ENCODE measurements around the gene KCNH4.
A peak's percentile ranks its signal among the peaks of the same experiment; 100 is the strongest.

The KCNH4 gene

DNA sequence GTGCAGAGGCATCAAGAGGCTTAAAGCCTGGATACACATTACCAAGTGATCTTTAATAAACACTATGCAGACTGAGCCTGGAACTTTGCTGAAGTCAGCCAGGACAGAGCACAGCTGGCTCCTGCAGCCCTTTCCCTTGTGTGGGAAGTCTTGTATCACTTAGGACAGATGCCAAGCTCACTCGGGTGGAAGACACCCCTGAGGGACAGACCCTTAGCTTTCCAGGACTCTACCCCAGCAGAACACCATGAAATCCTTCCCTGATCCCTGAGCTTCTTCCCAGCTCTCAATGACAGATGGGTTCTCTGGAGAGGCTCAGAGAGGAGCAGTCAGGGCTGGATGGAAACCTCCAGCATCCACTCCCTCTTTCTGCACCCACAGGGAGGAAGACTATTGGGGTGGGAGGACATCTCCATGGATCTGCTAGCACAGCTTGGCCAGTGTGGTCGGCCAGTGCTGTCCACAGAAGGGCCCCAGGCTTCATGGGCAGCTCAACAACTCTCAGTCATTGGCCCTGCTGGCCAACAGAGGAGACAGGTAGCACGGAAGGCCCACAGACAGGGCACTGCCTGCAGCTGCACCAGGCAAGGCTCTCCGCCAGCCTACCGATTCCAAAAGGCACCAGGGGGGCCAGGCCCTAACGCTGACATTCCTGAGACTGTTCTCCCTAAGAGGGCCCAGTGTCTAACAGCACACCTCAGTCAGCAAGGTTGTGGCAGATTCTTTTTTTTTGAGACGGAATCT is 42.0 kb downstream of the KCNH4 start:
- no peak for TF ChIP-seq POLR2A (IDR thresholded peaks at IDR 0.05; ENCODE audit: low read depth, low read length)
- TF ChIP-seq POU2F2 (IDR thresholded peaks at IDR 0.05; ENCODE audit: low read depth, low read length), result no peak
- no peak for TF ChIP-seq TAF1 (IDR thresholded peaks at IDR 0.05; ENCODE audit: low read depth, low read length)
- TF ChIP-seq POLR2AphosphoS5 (IDR thresholded peaks at IDR 0.05; ENCODE audit: low read depth, low read length), result no peak
- no peak for DNase-seq (ENCODE audit: insufficient read length, low spot score)
- FAIRE-seq, result no peak

DNA sequence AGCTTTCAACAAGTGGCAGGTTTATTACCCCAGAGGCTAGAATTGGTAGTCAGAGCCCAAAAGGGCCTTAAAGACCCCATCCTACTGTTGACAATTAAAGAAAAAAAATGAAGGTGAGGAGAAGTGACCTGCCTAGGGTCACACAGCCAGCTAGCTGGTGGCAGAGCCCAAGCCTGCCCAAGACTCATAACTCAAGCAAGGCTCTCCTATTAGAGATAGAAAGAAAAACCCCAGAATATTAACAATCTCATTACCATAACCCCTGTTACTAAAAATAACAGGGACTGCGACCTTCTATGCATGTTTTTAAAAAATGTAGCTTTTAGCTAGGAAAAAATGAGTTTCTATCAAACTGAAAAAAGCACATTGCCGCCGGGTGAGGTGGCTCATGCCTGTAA is 44.3 kb downstream of the KCNH4 start:
- FAIRE-seq (no peak), DNase-seq (ENCODE audit: insufficient read length, low spot score) (no peak)
- TF ChIP-seq POLR2AphosphoS5 (IDR thresholded peaks at IDR 0.05; ENCODE audit: low read depth, low read length) (no peak), POLR2A (IDR thresholded peaks at IDR 0.05; ENCODE audit: low read depth, low read length) (no peak), PAX5 (IDR thresholded peaks at IDR 0.05; ENCODE audit: insufficient read depth, low read length, severe bottlenecking) (no peak), SPI1 (IDR thresholded peaks at IDR 0.05; ENCODE audit: low read depth, low read length) (no peak), TAF1 (IDR thresholded peaks at IDR 0.05; ENCODE audit: low read depth, low read length) (no peak), POU2F2 (IDR thresholded peaks at IDR 0.05; ENCODE audit: low read depth, low read length) (no peak)

DNA sequence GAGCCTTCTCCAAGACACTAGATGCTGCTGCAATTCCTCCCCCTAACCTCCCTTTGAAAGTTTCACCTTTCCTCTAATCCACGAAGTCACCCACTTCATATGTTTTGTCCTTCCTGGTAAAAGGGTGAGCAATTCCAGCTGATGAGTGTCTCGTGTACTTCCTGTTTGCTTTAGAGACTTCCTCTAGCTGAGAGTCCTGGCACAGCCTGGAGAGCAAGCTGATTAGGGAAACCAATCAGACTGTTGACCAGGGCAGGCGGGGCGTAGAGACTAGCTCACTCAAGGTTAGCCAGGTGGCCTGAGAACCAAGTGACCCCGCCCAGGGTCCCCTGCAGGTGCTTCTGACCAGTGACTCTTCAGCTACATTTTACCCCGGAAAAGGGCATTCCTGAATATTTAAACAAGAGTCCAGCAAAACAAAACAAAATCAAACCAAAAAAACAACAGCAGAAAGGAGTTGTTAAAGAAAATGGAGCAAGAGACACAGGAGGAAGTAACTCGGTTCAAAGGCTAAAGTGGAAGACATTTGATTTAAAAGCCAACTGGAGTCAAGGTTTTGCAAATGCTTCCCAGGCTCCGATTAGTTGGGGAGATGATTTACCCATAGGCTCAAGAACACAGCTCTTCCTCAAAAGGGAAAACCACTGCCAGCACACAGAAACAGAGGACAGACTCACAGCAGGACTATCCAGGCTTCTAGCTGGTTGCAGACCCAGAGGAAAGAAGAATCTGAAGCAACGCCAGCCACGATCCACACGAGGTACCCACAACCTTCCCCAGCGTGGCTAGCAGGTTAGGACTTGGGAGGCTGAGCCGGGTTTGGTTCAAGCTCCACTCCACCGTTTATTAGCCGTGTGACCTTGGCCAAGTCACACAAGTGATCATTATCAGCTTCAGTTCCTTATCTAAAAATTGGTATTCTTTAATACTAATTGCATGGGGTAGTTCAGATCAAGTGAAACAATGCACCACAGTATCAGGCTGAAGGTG is 45.0 kb downstream of the KCNH4 start:
- FAIRE-seq (peak; percentile 80), DNase-seq (ENCODE audit: insufficient read length, low spot score) (no peak)
- no peak for TF ChIP-seq POU2F2 (IDR thresholded peaks at IDR 0.05; ENCODE audit: low read depth, low read length)
- TF ChIP-seq PAX5 (IDR thresholded peaks at IDR 0.05; ENCODE audit: insufficient read depth, low read length, severe bottlenecking), result no peak
- TF ChIP-seq POLR2A (IDR thresholded peaks at IDR 0.05; ENCODE audit: low read depth, low read length), result no peak
- TF ChIP-seq POLR2AphosphoS5 (IDR thresholded peaks at IDR 0.05; ENCODE audit: low read depth, low read length), result no peak
- TF ChIP-seq TAF1 (IDR thresholded peaks at IDR 0.05; ENCODE audit: low read depth, low read length), result no peak
- no peak for TF ChIP-seq SPI1 (IDR thresholded peaks at IDR 0.05; ENCODE audit: low read depth, low read length)

DNA sequence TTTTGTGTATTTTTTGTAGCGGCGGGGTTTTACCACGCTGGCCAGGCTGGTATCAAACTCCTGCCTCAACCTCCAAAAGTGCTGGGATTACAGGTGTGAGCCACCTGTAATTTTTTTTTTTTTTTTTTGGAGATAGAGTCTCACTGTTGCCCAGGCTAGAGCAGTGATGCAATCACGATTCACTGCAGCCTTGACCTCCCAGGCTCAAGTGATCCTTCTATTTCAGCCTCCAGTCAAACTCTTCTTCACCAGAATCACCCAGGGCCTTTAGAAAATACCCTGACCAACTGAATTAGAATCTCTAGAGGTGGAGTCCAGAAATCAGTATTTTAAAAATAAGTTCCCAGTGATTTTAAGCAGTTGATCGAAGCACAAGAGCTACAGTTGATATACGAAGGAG is 45.8 kb downstream of the KCNH4 start:
- no peak for DNase-seq (ENCODE audit: insufficient read length, low spot score)
- TF ChIP-seq POLR2AphosphoS5 (IDR thresholded peaks at IDR 0.05; ENCODE audit: low read depth, low read length), result no peak
- no peak for FAIRE-seq

DNA sequence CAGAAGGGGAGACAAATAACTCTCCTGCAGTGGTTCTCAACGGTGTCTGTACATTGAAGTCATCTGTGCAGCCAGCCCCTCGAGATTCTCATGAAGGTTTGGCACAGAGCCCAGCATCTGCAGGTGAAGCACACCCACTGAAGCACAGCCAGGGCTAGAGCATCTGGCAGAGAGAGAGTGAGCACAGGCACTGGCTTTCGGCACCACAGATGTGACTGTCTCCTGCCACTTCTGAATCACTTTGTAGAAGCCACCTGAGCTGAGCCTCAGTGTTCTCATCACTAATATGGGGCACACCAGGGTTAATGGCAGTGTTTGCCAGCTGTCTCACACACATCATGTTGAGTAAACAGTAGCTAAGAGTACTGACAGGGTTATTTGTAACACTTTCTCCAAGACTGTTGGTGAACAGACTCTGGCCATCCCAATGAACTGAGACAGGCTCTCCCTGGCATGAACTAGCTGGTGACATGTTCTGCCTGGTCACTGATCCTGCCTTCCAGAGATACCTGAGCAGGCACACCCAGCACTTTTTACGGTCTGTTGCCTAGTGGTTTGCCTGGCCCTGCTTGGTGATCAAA is 47.4 kb downstream of the KCNH4 start:
- no peak for DNase-seq (ENCODE audit: insufficient read length, low spot score)
- TF ChIP-seq POLR2AphosphoS5 (IDR thresholded peaks at IDR 0.05; ENCODE audit: low read depth, low read length) (no peak), PAX5 (IDR thresholded peaks at IDR 0.05; ENCODE audit: insufficient read depth, low read length, severe bottlenecking) (no peak), POU2F2 (IDR thresholded peaks at IDR 0.05; ENCODE audit: low read depth, low read length) (no peak), SPI1 (IDR thresholded peaks at IDR 0.05; ENCODE audit: low read depth, low read length) (no peak), TAF1 (IDR thresholded peaks at IDR 0.05; ENCODE audit: low read depth, low read length) (no peak), POLR2A (IDR thresholded peaks at IDR 0.05; ENCODE audit: low read depth, low read length) (no peak)
- FAIRE-seq, result peak; percentile 90

DNA sequence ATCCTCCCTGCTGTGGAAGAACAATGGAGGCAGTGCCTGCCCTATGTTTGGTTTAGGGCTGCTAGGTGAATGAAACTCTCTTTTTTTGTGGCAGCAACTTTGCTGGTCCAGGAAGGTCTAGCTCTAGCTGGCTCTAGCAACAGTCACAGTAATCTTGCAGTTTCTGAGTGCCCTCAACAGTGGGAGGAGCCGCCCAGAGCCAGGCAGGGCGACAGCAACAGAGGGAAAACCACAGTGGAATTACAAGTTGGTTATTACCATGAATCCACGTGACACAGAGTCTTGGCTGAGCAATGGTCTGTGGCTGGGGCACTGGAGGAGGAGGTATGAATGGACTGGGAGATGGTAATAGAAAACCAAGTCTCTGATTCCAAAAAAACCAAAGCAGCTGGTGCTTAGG is 48.0 kb downstream of the KCNH4 start:
- DNase-seq (ENCODE audit: insufficient read length, low spot score) (no peak), FAIRE-seq (peak; percentile 41)
- TF ChIP-seq PAX5 (IDR thresholded peaks at IDR 0.05; ENCODE audit: insufficient read depth, low read length, severe bottlenecking), result no peak
- TF ChIP-seq POLR2AphosphoS5 (IDR thresholded peaks at IDR 0.05; ENCODE audit: low read depth, low read length), result no peak
- no peak for TF ChIP-seq POU2F2 (IDR thresholded peaks at IDR 0.05; ENCODE audit: low read depth, low read length)

DNA sequence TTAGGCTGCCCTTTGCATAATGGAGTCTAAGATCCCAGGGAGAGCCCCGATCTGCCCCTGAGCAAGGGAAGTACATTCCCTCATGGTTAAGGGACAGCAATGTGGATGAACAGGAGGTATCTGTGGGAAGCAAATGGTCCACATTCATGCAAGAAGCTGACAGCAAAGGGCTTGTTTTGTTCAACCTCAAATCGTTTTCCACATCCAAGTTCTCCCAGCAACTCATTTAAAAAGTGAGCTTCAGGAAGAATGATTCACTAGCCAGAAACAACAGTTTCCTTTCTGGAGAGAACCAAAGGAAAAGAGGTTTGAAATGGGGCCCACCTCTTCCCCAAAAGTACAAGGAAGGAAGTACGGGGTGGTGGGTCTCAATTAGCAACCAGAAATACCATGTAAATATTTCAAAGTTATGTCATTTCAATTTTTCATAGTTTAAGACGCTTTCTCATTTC is 48.9 kb downstream of the KCNH4 start:
- TF ChIP-seq POLR2A (IDR thresholded peaks at IDR 0.05; ENCODE audit: low read depth, low read length) (no peak), PAX5 (IDR thresholded peaks at IDR 0.05; ENCODE audit: insufficient read depth, low read length, severe bottlenecking) (no peak), POU2F2 (IDR thresholded peaks at IDR 0.05; ENCODE audit: low read depth, low read length) (no peak), SPI1 (IDR thresholded peaks at IDR 0.05; ENCODE audit: low read depth, low read length) (no peak)
- no peak for FAIRE-seq
- no peak for DNase-seq (ENCODE audit: insufficient read length, low spot score)

DNA sequence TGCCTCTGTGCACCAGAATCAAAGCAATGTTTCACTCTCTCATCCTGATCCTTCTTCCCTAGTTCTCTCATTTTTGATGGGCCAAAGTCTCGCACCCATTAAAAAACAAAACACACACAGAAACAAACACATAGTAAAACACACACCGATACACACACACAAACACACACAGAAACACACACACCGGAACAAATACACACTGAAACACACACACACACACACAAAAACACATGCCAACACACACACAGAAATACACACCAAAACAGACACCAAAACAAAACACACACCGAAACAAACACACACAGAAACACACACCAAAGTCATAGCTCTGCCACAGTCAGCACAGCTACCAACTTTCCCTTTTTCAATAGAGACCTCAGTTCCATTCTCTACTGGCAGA is 49.7 kb downstream of the KCNH4 start:
- no peak for DNase-seq (ENCODE audit: insufficient read length, low spot score)
- FAIRE-seq, result peak; percentile 66
- TF ChIP-seq POLR2AphosphoS5 (IDR thresholded peaks at IDR 0.05; ENCODE audit: low read depth, low read length), result no peak

DNA sequence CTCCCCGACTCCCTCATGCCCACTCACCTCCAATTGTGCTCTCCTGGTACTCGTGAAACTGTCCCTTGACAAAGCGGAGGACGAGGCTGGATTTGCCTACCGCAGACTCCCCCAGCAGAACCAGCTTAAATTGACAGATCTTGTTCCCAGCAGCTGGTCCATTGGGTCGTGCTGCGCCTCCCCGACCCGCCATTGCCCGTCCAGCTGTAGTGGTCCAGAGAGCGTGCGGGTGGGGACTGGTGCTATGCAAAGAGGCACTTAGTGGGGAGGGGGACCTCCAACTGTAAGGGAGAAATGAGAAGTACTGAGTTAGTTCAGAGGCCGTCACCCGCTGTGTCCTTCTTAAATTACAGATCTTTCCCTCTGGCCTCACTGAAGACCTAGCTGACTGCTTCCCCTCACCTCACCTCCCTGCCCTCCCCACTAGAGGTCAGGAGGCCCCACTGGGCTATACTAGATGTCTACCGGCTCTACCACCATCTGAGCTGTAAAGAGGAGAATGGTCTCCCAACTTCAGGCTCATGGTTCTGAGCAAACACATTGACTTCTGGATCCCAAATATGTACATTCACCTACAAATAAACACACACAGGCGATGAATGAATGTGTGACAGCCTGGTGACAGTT is 50.5 kb downstream of the KCNH4 start:
- no peak for TF ChIP-seq POU2F2 (IDR thresholded peaks at IDR 0.05; ENCODE audit: low read depth, low read length)
- TF ChIP-seq POLR2AphosphoS5 (IDR thresholded peaks at IDR 0.05; ENCODE audit: low read depth, low read length), result no peak
- no peak for TF ChIP-seq SPI1 (IDR thresholded peaks at IDR 0.05; ENCODE audit: low read depth, low read length)
- TF ChIP-seq TAF1 (IDR thresholded peaks at IDR 0.05; ENCODE audit: low read depth, low read length), result no peak
- TF ChIP-seq POLR2A (IDR thresholded peaks at IDR 0.05; ENCODE audit: low read depth, low read length), result no peak
- no peak for TF ChIP-seq PAX5 (IDR thresholded peaks at IDR 0.05; ENCODE audit: insufficient read depth, low read length, severe bottlenecking)
- DNase-seq (ENCODE audit: insufficient read length, low spot score), result no peak
- FAIRE-seq, result no peak

All from GM12891 (cell line).